ENCODE data around the gene PTH2R.

DNA sequence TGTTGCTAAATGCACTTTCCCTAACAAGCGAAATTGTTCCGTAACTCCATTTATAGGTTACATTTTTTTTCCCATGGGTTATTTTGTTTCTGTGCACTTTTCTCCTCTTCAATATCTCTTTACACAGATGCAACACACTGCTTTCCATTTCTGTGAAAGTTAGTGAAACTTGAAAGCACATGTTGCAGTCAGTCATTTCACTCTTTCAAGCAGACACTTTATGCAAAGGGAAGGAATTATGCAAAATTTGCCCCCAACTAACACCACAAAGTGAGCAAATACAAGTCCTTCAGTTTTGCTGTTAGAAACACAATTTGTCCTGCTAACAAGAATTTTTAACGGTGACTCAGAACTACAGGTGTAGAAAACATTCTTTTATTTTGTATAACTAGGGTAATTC is 124.8 kb downstream of the PTH2R start:
- no peak for TF ChIP-seq GATA2 (IDR thresholded peaks at IDR 0.05; ENCODE audit: low read depth, low read length)
- TF ChIP-seq GATA3 (IDR thresholded peaks at IDR 0.05; ENCODE audit: low read depth, low read length), result no peak
